Colonic mucosa (tissue), 4 donors: ENCODE measurements around the gene TJAP1. TPM values are rescaled to one million over a fixed set of nuclear protein-coding genes. Genes with fewer than 3 reads are reported as not detected.
"Not testable (repeated sequence)": the region's sequence is repeated elsewhere in the genome, so short reads cannot be mapped to it uniquely, and the experiment has no call there.

Experiments used
- DNase-seq: peaks from one replicate; pipeline ENCODE4 v3.0.0-alpha.2; 2020
- H3K27ac ChIP-seq: fragments of 200-600 bp; one replicate; pipeline ENCODE4 v1.8.0; 2021
- H3K27me3 ChIP-seq: fragments of 200-600 bp; one replicate; pipeline ENCODE4 v1.8.0; 2021
- H3K36me3 ChIP-seq: fragments of 200-600 bp; one replicate; pipeline ENCODE4 v1.8.0; 2021
- H3K4me1 ChIP-seq: fragments of 200-600 bp; one replicate; pipeline ENCODE4 v1.8.0; 2021; ENCODE audit warnings: mild to moderate bottlenecking
- H3K4me3 ChIP-seq: fragments of 200-600 bp; one replicate; pipeline ENCODE4 v1.8.0; 2021
- H3K9ac ChIP-seq, 2 donors: one replicate each; pipeline ENCODE4 v1.7.0; 2013; ENCODE audit warnings: control low read depth in 2 of 2, low read depth in 2 of 2, low read length in 2 of 2
- H3K9me3 ChIP-seq: fragments of 200-600 bp; one replicate; pipeline ENCODE4 v1.8.0; 2021
- intact Hi-C: fragments of 100-400 bp; cut with DNase I; formaldehyde crosslinking; loops from one replicate; pipeline ENCODE4 v1.14.1; 2022
- total RNA-seq, 2 donors: library from RNA; stranded (reverse); fragmentation: NEBNext Ultra II Directional in 1 of 2; extraction: Animal tissue kit (Norgen Biotek cat#: 25700) in 1 of 2; gene quantifications; one replicate each; pipeline ENCODE4 v1.2.1, GENCODE V29; 2021
- TF ChIP-seq, protein P1 (sequence below): fragments of 200-600 bp; IDR thresholded peaks from one replicate; pipeline ENCODE4 v1.8.0; 2022; ENCODE audit warnings: antibody characterized with exemption, mild to moderate bottlenecking
- donor health status: healthy.
- donor health status: DM: no; HTN: no; CAD: no.
- donor health status: DM: no; HTN: no; CAD: no.

TJAP1 gene
- total RNA-seq, 2 donors from 2014 or later, result 18.6 to 26.4 TPM

DNA sequence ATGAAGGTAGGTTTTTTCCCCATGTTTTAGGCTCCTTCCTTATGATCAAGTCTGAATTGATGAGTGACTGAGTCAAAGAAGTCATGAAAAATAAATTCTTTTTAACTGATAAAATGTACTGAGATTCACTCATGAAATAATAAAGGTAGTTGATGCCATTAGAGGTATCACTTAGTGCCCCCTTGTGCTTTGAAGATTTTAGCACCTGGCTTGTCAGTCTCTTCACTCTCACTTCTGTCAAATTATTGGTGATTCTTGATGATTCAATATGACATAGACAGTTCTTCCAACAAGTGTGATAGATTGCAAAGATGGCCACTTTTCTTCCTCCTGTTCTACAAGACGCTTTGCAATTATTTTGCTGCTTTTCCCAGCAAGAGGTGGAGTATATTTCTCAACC, 17.8 kb upstream of the TJAP1 start:
- DNase-seq, result no peak
- TF ChIP-seq, protein P1, sequence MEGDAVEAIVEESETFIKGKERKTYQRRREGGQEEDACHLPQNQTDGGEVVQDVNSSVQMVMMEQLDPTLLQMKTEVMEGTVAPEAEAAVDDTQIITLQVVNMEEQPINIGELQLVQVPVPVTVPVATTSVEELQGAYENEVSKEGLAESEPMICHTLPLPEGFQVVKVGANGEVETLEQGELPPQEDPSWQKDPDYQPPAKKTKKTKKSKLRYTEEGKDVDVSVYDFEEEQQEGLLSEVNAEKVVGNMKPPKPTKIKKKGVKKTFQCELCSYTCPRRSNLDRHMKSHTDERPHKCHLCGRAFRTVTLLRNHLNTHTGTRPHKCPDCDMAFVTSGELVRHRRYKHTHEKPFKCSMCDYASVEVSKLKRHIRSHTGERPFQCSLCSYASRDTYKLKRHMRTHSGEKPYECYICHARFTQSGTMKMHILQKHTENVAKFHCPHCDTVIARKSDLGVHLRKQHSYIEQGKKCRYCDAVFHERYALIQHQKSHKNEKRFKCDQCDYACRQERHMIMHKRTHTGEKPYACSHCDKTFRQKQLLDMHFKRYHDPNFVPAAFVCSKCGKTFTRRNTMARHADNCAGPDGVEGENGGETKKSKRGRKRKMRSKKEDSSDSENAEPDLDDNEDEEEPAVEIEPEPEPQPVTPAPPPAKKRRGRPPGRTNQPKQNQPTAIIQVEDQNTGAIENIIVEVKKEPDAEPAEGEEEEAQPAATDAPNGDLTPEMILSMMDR, result no peak
- Histone ChIP-seq H3K36me3 (no peaks in the 10 kb centered on the region), H3K27me3 (peaks cover 13% of the 10 kb centered on the region), H3K4me1 (peaks cover 5% of the 10 kb centered on the region), H3K27ac (no peak overlapping the region), H3K9me3 (no peaks in the 10 kb centered on the region), H3K4me3 (no peak overlapping the region), H3K9ac (no peak overlapping the region)
- intact Hi-C loops, result no loop called here

DNA sequence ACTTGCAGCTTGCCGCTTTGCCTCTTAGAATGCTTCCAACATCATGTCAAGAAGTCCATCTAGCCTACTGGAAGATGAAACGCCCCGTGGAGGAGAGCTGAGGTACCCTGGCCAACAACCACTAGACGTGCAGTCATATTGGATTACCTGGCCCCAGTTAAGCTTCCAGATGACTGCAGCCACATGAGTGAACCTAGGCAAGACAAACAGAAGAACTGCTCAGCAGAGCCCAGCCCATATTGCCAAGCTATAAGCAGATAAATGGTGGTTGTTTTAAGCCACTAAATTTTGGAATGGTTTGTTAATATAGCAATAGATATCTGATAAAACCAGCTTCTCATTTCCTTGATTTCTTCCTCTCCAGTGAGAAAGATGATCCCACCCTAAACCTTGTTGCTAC, 17.3 kb upstream of the TJAP1 start:
- DNase-seq, result no peak
- intact Hi-C loops, result no loop called here
- H3K36me3 ChIP-seq, result no peaks in the 10 kb centered on the region
- TF ChIP-seq, protein P1, result no peak
- no peaks in the 10 kb centered on the region for H3K9me3 ChIP-seq
- peaks cover 5% of the 10 kb centered on the region for H3K4me1 ChIP-seq
- no peak overlapping the region for H3K4me3 ChIP-seq
- H3K27ac ChIP-seq, result no peak overlapping the region
- H3K9ac ChIP-seq, result no peak overlapping the region
- H3K27me3 ChIP-seq, result peaks cover 11% of the 10 kb centered on the region

DNA sequence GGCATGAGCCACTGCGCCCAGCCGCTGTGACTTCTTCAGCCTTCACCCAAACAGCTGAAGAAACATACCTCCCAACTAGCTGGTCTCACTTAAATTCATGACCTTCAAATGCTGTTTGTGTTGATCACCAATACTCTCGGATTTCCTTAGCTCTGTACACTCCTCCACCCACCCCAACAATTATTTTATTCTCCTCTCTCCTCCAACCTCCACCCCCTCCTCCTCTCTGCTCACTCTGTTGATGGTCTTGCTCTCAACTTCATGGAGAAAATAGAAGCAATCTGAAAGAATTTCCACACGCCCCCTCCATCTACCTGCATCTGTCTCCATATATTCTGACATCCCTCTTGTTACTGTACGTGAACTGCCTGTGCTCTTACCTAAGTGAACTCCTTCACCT, 15.4 kb upstream of the TJAP1 start:
- no peak overlapping the region for H3K9ac ChIP-seq
- H3K9me3 ChIP-seq, result no peaks in the 10 kb centered on the region
- TF ChIP-seq, protein P1, result no peak
- intact Hi-C loops, result no loop called here
- no peaks in the 10 kb centered on the region for H3K4me1 ChIP-seq
- H3K27me3 ChIP-seq, result no peaks in the 10 kb centered on the region
- H3K4me3 ChIP-seq, result no peak overlapping the region
- no peak for DNase-seq
- no peak overlapping the region for H3K27ac ChIP-seq
- no peaks in the 10 kb centered on the region for H3K36me3 ChIP-seq

DNA sequence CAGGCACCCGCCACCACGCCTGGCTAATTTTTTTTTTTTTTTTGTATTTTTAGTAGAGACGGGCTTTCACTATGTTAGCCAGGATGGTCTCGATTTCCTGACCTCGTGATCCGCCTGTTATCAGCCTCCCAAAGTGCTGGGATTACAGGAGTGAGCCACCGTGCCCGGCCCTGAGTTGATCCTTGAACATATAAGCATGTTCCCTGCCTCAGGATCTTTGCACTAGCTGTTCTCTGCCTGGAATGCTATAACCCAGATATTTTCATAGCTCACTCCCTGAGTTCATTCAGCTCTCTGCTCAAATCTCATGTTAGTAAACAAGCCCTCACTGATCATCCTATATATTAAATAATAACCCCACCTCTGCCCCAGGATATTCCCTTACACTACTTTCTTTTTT, 13.0 kb upstream of the TJAP1 start:
- Histone ChIP-seq H3K27me3 (no peaks in the 10 kb centered on the region), H3K36me3 (no peaks in the 10 kb centered on the region), H3K9me3 (no peaks in the 10 kb centered on the region), H3K9ac (no peak overlapping the region), H3K27ac (no peak overlapping the region), H3K4me3 (no peak overlapping the region), H3K4me1 (no peaks in the 10 kb centered on the region)
- TF ChIP-seq, protein P1, result no peak
- DNase-seq, result no peak
- intact Hi-C loops, result no loop called here

DNA sequence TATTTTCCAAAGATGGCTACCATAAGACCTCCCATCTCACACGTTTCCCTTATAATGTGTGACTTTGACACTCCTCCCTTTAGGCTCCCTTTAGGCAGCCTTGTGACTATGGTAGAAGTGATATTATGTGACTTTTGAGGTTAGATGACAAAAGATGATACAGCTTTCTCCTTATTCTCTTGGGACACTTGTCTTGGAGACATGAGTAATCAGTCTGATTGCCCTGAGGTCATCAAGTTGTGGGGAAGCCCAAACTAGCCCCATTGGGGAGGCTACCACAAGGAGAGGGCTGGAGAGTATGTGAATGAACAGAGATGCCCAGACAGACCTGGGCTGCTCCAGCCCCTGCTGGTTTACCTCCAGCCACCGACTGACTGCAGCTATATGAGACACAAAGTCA, 11.4 kb upstream of the TJAP1 start:
- no peak overlapping the region for H3K27ac ChIP-seq
- H3K36me3 ChIP-seq, result no peaks in the 10 kb centered on the region
- no peak overlapping the region for H3K9ac ChIP-seq
- H3K9me3 ChIP-seq, result no peaks in the 10 kb centered on the region
- H3K4me3 ChIP-seq, result no peak overlapping the region
- no peaks in the 10 kb centered on the region for H3K4me1 ChIP-seq
- H3K27me3 ChIP-seq, result no peaks in the 10 kb centered on the region
- intact Hi-C loops, result no loop called here
- DNase-seq, result no peak
- TF ChIP-seq, protein P1, result no peak

DNA sequence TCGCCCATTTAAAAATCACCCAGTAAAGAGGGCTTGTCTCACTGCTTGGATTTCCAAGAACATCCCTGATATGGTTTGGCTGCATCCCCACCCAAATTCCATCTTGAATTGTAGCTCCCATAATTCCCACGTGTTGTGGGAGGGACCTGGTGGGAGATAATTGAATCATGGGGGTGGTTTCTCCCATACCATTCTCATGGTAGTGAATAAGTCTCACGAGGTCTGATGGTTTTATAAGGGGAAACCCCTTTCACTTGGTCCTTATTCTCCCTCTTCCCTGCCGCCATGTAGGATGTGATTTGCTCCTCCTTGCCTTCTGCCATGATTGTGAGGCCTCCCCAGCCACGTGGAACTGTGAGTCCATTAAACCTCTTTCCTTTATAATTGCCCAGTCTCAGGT, 10.1 kb upstream of the TJAP1 start:
- H3K27me3 ChIP-seq, H3K4me1 ChIP-seq, H3K9me3 ChIP-seq, H3K36me3 ChIP-seq, DNase-seq, H3K27ac ChIP-seq, H3K4me3 ChIP-seq, intact Hi-C loops, H3K9ac ChIP-seq: not testable (repeated sequence)
